ENCODE measurements around the gene DNMT3L.

DNMT3L gene

GRCh38 chr21:44267655-44268142 is 6.0 kb upstream of the DNMT3L start:
- Histone ChIP-seq H3K27ac (no peak overlapping the region), H3K4me3 (ENCODE audit: low read depth, low read length) (no peak overlapping the region), H3K27me3 (ENCODE audit: insufficient read depth, low read depth, severe bottlenecking) (no peaks in the 10 kb centered on the region), H3K36me3 (no peaks in the 10 kb centered on the region), H3K9me3 (ENCODE audit: severe bottlenecking) (no peaks in the 10 kb centered on the region)
- DNase-seq, result peak; percentile 71
- TF ChIP-seq, protein P1, sequence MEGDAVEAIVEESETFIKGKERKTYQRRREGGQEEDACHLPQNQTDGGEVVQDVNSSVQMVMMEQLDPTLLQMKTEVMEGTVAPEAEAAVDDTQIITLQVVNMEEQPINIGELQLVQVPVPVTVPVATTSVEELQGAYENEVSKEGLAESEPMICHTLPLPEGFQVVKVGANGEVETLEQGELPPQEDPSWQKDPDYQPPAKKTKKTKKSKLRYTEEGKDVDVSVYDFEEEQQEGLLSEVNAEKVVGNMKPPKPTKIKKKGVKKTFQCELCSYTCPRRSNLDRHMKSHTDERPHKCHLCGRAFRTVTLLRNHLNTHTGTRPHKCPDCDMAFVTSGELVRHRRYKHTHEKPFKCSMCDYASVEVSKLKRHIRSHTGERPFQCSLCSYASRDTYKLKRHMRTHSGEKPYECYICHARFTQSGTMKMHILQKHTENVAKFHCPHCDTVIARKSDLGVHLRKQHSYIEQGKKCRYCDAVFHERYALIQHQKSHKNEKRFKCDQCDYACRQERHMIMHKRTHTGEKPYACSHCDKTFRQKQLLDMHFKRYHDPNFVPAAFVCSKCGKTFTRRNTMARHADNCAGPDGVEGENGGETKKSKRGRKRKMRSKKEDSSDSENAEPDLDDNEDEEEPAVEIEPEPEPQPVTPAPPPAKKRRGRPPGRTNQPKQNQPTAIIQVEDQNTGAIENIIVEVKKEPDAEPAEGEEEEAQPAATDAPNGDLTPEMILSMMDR (IDR thresholded peaks at IDR 0.05; ENCODE audit: low read depth, low read length), result peak; percentile 59

GRCh38 chr21:44265734-44266270 is 4.1 kb upstream of the DNMT3L start:
- Histone ChIP-seq H3K27me3 (ENCODE audit: insufficient read depth, low read depth, severe bottlenecking) (no peaks in the 10 kb centered on the region), H3K27ac (no peak overlapping the region), H3K4me3 (ENCODE audit: low read depth, low read length) (no peak overlapping the region), H3K9me3 (ENCODE audit: severe bottlenecking) (no peaks in the 10 kb centered on the region), H3K36me3 (no peaks in the 10 kb centered on the region)
- DNase-seq, result no peak
- TF ChIP-seq, protein P1 (IDR thresholded peaks at IDR 0.05; ENCODE audit: low read depth, low read length), result no peak

DNA sequence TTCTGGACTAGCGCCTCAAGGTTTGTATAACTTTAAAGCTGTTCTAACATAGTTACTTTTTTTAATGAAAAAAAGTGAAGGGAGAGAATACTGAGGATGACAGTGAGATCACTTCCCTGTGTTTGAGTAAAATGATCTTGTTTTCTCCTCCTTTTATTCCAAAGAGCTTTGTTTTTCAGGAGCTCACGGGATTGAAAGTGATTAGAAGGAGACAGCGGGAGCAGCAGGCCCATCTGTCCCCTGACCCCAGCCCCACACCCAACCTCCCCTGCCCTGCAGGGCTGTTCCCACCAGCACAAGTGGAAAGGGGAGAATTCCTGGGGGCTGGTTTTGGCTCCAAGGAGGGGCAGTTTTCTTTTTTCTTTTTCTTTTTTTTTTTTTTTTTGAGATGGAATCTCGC is 2.1 kb upstream of the DNMT3L start:
- peak; percentile 92 for DNase-seq
- Histone ChIP-seq H3K36me3 (no peaks in the 10 kb centered on the region), H3K9me3 (ENCODE audit: severe bottlenecking) (peaks cover 9% of the 10 kb centered on the region), H3K27me3 (ENCODE audit: insufficient read depth, low read depth, severe bottlenecking) (no peaks in the 10 kb centered on the region), H3K27ac (peak overlapping the region; percentile 99), H3K4me3 (ENCODE audit: low read depth, low read length) (peak overlapping the region; percentile 29)
- TF ChIP-seq, protein P1 (IDR thresholded peaks at IDR 0.05; ENCODE audit: low read depth, low read length), result no peak

DNA sequence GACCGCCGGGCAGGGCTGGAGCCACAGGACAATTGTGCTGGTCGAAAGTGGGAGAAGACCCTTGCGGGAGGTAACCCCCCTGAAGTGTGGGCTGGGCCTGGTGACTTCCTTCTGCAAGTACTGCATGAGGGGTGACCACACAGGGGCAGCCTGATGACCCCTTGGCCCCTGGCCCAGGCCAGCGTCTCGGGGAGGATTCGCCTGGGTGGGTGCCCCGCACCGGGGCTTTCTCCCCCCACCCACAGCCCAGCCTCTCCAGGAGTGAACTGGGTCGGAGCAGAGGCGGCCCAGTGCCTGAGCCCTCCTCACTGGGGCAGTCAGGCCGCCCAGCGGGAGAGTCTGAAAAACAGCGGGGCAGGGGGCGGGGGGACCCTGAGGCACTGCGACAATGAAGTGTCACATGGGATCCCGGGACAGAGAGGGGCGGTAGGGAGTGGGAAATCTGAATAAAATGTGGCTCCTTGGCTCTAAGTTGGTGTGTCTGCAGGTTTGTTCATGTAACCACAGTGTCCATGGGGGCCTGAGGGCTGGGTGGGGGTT is 1.6 kb upstream of the DNMT3L start:
- Histone ChIP-seq H3K27ac (peak overlapping the region; percentile 99), H3K36me3 (no peaks in the 10 kb centered on the region), H3K9me3 (ENCODE audit: severe bottlenecking) (peaks cover 9% of the 10 kb centered on the region), H3K4me3 (ENCODE audit: low read depth, low read length) (peak overlapping the region; percentile 29), H3K27me3 (ENCODE audit: insufficient read depth, low read depth, severe bottlenecking) (no peaks in the 10 kb centered on the region)
- TF ChIP-seq, protein P1 (IDR thresholded peaks at IDR 0.05; ENCODE audit: low read depth, low read length), result no peak
- peak; percentile 87 for DNase-seq

DNA sequence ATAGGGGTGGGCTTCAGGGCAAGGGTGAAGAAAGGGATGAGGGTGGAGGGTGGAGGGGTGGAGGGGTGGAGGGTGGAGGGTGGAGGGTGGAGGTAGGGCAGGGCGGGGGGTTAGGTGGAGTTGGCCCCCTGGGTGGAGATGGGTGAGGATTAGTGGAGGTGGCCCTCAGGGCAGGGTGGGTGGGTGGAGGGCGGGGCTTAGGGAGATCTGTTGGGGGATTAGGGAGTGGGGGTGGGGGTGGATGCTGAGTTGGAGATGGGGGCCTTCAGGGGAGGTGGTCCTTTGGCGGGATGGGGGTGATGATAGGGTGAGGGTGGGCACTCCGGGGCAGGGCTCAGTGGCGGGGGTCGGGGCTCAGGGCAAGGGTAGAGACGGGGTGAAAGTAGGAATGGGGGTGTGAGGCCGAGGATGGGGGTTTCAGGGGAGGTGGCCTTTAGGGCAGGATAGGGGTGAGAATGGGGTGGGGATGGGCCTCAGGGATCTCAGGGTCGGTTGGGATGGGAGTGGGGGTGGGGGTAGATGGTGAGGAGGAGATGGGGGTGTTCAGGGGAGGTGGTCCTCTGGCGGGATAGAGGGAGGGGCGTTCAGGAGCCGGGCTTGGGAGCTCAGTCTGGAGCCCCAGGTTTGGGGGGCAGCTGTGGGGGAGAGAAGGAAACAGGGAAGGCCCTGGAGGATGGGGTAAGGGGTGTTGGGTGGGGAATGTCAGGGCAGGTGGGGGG is 800 bp upstream of the DNMT3L start:
- H3K27me3 ChIP-seq (ENCODE audit: insufficient read depth, low read depth, severe bottlenecking), result no peaks in the 10 kb centered on the region
- H3K36me3 ChIP-seq, result no peaks in the 10 kb centered on the region
- peak; percentile 59 for DNase-seq
- no peak overlapping the region for H3K4me3 ChIP-seq (ENCODE audit: low read depth, low read length)
- H3K9me3 ChIP-seq (ENCODE audit: severe bottlenecking), result peaks cover 9% of the 10 kb centered on the region
- peak overlapping the region; percentile 99 for H3K27ac ChIP-seq
- TF ChIP-seq, protein P1 (IDR thresholded peaks at IDR 0.05; ENCODE audit: low read depth, low read length), result no peak
